ENCODE results near the gene SNAPC2. TPM values are rescaled to one million over a fixed set of nuclear protein-coding genes. Genes with fewer than 3 reads are reported as not detected.
A peak's percentile ranks its signal among the peaks of the same experiment; 100 is the strongest.

Gene SNAPC2
- total RNA-seq, 1 donor from 2014 or later: 15.2 TPM

GRCh38 chr19:7921302-7921966, 1.3 kb downstream of the SNAPC2 start:
- H4K20me1 ChIP-seq (ENCODE audit: insufficient read depth, low read length): peaks cover 17% of the 10 kb centered on the region
- peak overlapping the region; percentile 69 for H3K4me3 ChIP-seq (ENCODE audit: insufficient read depth, low read depth, low read length)
- Mint-ChIP-seq H3K36me3 (ENCODE audit: low read depth, unreplicated experiment) (peaks cover under 1% of the 10 kb centered on the region), H3K4me3 (ENCODE audit: unreplicated experiment) (peak overlapping the region; percentile 82), H3K9me3 (ENCODE audit: unreplicated experiment) (no peaks in the 10 kb centered on the region), H3K27ac (ENCODE audit: unreplicated experiment) (peak overlapping the region; percentile 26), H3K27me3 (ENCODE audit: low read depth, unreplicated experiment) (peaks cover 3% of the 10 kb centered on the region), H3K4me1 (ENCODE audit: low read depth, unreplicated experiment) (peaks cover 7% of the 10 kb centered on the region)
- DNase-seq (ENCODE audit: low read depth) (no peak), FAIRE-seq (no peak)
- no peak for TF ChIP-seq EZH2 (IDR thresholded peaks at IDR 0.05; ENCODE audit: insufficient read depth, low read length)
- no peak for TF ChIP-seq CTCF (IDR thresholded peaks at IDR 0.05; ENCODE audit: insufficient read depth, low read depth, low read length)
- peaks cover 13% of the 10 kb centered on the region for H3K27me3 ChIP-seq (ENCODE audit: insufficient read depth, low read length)
- peak overlapping the region; percentile 84 for H3K9ac ChIP-seq (ENCODE audit: low read length)
- H2AFZ ChIP-seq (ENCODE audit: low read depth, low read length): peak overlapping the region; percentile 81
- H3K9me3 ChIP-seq (ENCODE audit: insufficient read depth, low read depth, low read length): no peaks in the 10 kb centered on the region
- peak overlapping the region; percentile 83 for H3K27ac ChIP-seq (ENCODE audit: low read depth, low read length)
- peaks cover 6% of the 10 kb centered on the region for H3K79me2 ChIP-seq (ENCODE audit: insufficient read depth, low read length)
- peaks cover 3% of the 10 kb centered on the region for H3K36me3 ChIP-seq (ENCODE audit: insufficient read depth, low read length)
- H3K4me1 ChIP-seq (ENCODE audit: insufficient read depth, low read length): peaks cover 28% of the 10 kb centered on the region
- H3K4me2 ChIP-seq (ENCODE audit: low read length): peak overlapping the region; percentile 99

- no peaks in the 10 kb centered on the region for H3K27me3 Mint-ChIP-seq (ENCODE audit: low read depth, unreplicated experiment)
- Histone ChIP-seq H3K4me1 (ENCODE audit: insufficient read depth, low read length) (peaks cover 24% of the 10 kb centered on the region), H3K79me2 (ENCODE audit: insufficient read depth, low read length) (peaks cover 6% of the 10 kb centered on the region), H4K20me1 (ENCODE audit: insufficient read depth, low read length) (peaks cover 17% of the 10 kb centered on the region), H3K4me3 (ENCODE audit: insufficient read depth, low read depth, low read length) (no peak overlapping the region), H3K27ac (ENCODE audit: low read depth, low read length) (no peak overlapping the region), H3K27me3 (ENCODE audit: insufficient read depth, low read length) (peaks cover 7% of the 10 kb centered on the region), H3K9ac (ENCODE audit: low read length) (peak overlapping the region; percentile 84), H3K4me2 (ENCODE audit: low read length) (peak overlapping the region; percentile 99), H2AFZ (ENCODE audit: low read depth, low read length) (no peak overlapping the region), H3K36me3 (ENCODE audit: insufficient read depth, low read length) (peaks cover 3% of the 10 kb centered on the region), H3K9me3 (ENCODE audit: insufficient read depth, low read depth, low read length) (no peaks in the 10 kb centered on the region)
- H3K9me3 Mint-ChIP-seq (ENCODE audit: unreplicated experiment): no peaks in the 10 kb centered on the region
- peak overlapping the region; percentile 75 for H3K4me3 Mint-ChIP-seq (ENCODE audit: unreplicated experiment)
- H3K27ac Mint-ChIP-seq (ENCODE audit: unreplicated experiment): no peak overlapping the region
- peaks cover 8% of the 10 kb centered on the region for H3K4me1 Mint-ChIP-seq (ENCODE audit: low read depth, unreplicated experiment)
- DNase-seq (ENCODE audit: low read depth) (no peak), FAIRE-seq (no peak)
- TF ChIP-seq CTCF (IDR thresholded peaks at IDR 0.05; ENCODE audit: insufficient read depth, low read depth, low read length) (no peak), EZH2 (IDR thresholded peaks at IDR 0.05; ENCODE audit: insufficient read depth, low read length) (no peak)
- peaks cover 2% of the 10 kb centered on the region for H3K36me3 Mint-ChIP-seq (ENCODE audit: low read depth, unreplicated experiment)
These were observed 2.1 kb downstream of the SNAPC2 start for GRCh38 chr19:7921967-7922835.

Measured in astrocyte (in vitro differentiated cells and primary cell).